Measurements from ENCODE around the gene TEX10. TPM values are rescaled to one million over a fixed set of nuclear protein-coding genes. Genes with fewer than 3 reads are reported as not detected.
A peak's percentile ranks its signal among the peaks of the same experiment; 100 is the strongest.

Gene TEX10
- total and polyA plus RNA-seq, 9 of the 15 experiments (the other 6 are each of a cell fraction or from before 2014, with no cell fraction given): 27.8 to 60.0 (median 47.9) TPM

- peaks cover 4% of the 10 kb centered on the region for H3K9me3 ChIP-seq (replicated peaks; ENCODE audit: control insufficient read depth, insufficient read depth, low read depth, low read length)
- H3K4me3 ChIP-seq: peak overlapping the region; percentile 97
- TF ChIP-seq TRIM24 (IDR thresholded peaks at IDR 0.05) (no peak), POLR2A (conservative IDR thresholded peaks at IDR 0.05) (no peak), NFIX (CRISPR knock-in tag; IDR thresholded peaks at IDR 0.05; ENCODE audit: low read depth) (no peak), ELF2 (CRISPR knock-in tag; IDR thresholded peaks at IDR 0.05) (0 out of 2 replicates have a peak, but pooled peaks have one; percentile 34), SFPQ (IDR thresholded peaks at IDR 0.05; ENCODE audit: low read depth, low read length) (no peak), MXI1 (IDR thresholded peaks at IDR 0.05; ENCODE audit: low read depth, low read length) (no peak)
- 0% methylated on average over 5 of the region's 5 CpGs for WGBS (ENCODE audit: insufficient coverage, low coverage, missing lambda C conversion rate)
- CTCF ChIA-PET (ENCODE audit: low intra/inter-chr PET ratio): no interaction called here
- FAIRE-seq: peak; percentile 44
- no TSS peak for BruUV-seq (replicated peaks)
- peaks cover 35% of the 10 kb centered on the region; the same call in 2 of the 3 replicates for H3K36me3 ChIP-seq (ENCODE audit: control insufficient read depth, insufficient read depth, low read length)
- no peaks in the 10 kb centered on the region for H3K27me3 ChIP-seq (ENCODE audit: control insufficient read depth in 2 of 2, insufficient read depth in 2 of 2, low read length in 2 of 2)
- peaks cover 7 to 27% of the 10 kb centered on the region in 2 experiments; a peak in 4 of 5 replicates for H3K4me1 ChIP-seq (replicated peaks in 1 of 2; ENCODE audit: control insufficient read depth in 2 of 2, insufficient read depth in 2 of 2, low read length in 2 of 2)
- ATAC-seq: no peak
- H3K9me1 ChIP-seq (ENCODE audit: control insufficient read depth, insufficient read depth, low read length): no peaks in the 10 kb centered on the region
- H3K9ac ChIP-seq (ENCODE audit: insufficient read depth in 1 of 2, low read depth in 2 of 2, low read length in 2 of 2): peak overlapping the region; percentile 90 to 93
- peak overlapping the region; percentile 97 for H3K27ac ChIP-seq (ENCODE audit: extremely low read depth, low read depth, low read length)
- H2AFZ ChIP-seq (ENCODE audit: low read depth, low read length): no peak overlapping the region
- no peak for DNase-seq (ENCODE audit: extremely low read depth in 1 of 4, low spot score in 3 of 4)
- peaks cover 72% of the 10 kb centered on the region for H3K79me2 ChIP-seq (ENCODE audit: control insufficient read depth, insufficient read depth, low read length)
- POLR2A ChIA-PET: interaction anchor here (1.1 to 4.0 kb wide), 7 partner anchors 8 to 244 kb away, joined by 3 to 21 read pairs (median 6); partner anchors contain the start of gene MSANTD3
- in situ Hi-C loops (cut with MboI) (no loop called here), intact Hi-C loops (cut with micrococcal nuclease) (loop anchor here (5.0 kb wide), 1 partner anchor 76 kb away; the partner anchor contains the start of gene MSANTD3)
- H3K4me2 ChIP-seq (ENCODE audit: insufficient read depth, low read length): peak overlapping the region; percentile 90
- peaks cover 27% of the 10 kb centered on the region for H4K20me1 ChIP-seq (replicated peaks; ENCODE audit: control insufficient read depth, insufficient read depth, low read length)
These were observed 1.2 kb downstream of the TEX10 start for GRCh38 chr9:100351508-100351907.
